Measurements from ENCODE around the gene JAKMIP2. TPM values are rescaled to one million over a fixed set of nuclear protein-coding genes. Genes with fewer than 3 reads are reported as not detected.
"Not testable (repeated sequence)": the region's sequence is repeated elsewhere in the genome, so short reads cannot be mapped to it uniquely, and the experiment has no call there.

The JAKMIP2 gene
- total RNA-seq, 1 donor: 1.1 TPM

DNA sequence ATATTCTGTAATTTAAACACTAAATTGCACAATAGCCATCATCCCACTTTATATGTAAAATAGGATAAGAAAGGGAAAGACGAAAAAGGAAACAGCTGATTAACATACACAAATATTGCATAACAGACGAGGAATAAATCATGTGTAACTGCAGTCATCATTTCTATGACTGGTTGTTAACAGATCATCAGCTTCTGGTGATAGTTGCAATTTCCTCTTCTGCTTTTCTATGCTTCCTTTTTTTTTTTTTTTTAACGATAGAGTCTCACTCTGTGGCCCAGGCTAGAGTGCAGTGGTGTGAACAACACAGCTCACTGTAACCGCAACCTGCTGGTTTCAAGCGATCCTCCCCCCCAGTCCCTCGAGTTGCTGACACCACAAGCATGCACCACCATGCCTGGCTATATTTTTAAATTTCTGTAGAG, 22.5 kb upstream of the JAKMIP2 start:
- H3K4me1 ChIP-seq (ENCODE audit: insufficient read depth, low read length): no peaks in the 10 kb centered on the region
- H3K27ac ChIP-seq (ENCODE audit: low read depth, low read length): no peak overlapping the region
- H2AFZ ChIP-seq (ENCODE audit: low read length): no peak overlapping the region
- no peaks in the 10 kb centered on the region for H3K36me3 ChIP-seq (ENCODE audit: insufficient read depth, low read length)
- no peak overlapping the region for H3K4me3 ChIP-seq (ENCODE audit: insufficient read depth, low read length)
- no peaks in the 10 kb centered on the region for H3K79me2 ChIP-seq (ENCODE audit: insufficient read depth, low read length)
- no peak overlapping the region for H3K4me2 ChIP-seq (ENCODE audit: insufficient read depth, low read length)
- TF ChIP-seq, protein P1, sequence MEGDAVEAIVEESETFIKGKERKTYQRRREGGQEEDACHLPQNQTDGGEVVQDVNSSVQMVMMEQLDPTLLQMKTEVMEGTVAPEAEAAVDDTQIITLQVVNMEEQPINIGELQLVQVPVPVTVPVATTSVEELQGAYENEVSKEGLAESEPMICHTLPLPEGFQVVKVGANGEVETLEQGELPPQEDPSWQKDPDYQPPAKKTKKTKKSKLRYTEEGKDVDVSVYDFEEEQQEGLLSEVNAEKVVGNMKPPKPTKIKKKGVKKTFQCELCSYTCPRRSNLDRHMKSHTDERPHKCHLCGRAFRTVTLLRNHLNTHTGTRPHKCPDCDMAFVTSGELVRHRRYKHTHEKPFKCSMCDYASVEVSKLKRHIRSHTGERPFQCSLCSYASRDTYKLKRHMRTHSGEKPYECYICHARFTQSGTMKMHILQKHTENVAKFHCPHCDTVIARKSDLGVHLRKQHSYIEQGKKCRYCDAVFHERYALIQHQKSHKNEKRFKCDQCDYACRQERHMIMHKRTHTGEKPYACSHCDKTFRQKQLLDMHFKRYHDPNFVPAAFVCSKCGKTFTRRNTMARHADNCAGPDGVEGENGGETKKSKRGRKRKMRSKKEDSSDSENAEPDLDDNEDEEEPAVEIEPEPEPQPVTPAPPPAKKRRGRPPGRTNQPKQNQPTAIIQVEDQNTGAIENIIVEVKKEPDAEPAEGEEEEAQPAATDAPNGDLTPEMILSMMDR (IDR thresholded peaks at IDR 0.05; ENCODE audit: extremely low read depth, low read depth, low read length): no peak
- no peaks in the 10 kb centered on the region for H3K9me3 ChIP-seq (ENCODE audit: low read depth, low read length)
- DNase-seq (ENCODE audit: insufficient read length, low spot score, missing footprints): no peak
- no peaks in the 10 kb centered on the region for H3K27me3 ChIP-seq (ENCODE audit: insufficient read depth, low read length)
- H4K20me1 ChIP-seq (ENCODE audit: insufficient read depth, low read length): no peaks in the 10 kb centered on the region

DNA sequence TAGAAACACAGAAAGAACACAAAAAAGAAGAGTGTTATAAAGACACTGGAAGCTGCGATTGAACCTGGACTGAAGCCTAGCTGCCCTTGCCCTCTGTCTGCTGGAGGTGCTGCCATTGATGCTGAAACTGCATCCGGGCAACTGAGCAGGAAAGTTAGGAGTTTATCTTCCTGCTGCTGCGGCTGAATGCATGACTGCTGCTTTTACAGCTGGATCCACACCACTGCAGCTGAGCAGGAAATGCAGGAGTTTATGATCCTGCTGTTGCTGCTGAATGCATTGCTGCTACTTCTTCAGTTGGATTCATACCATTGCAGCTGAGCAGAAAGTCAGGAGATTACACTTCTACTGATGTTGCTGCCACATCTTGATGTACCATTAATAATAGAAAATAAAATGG, 21.8 kb upstream of the JAKMIP2 start:
- Histone ChIP-seq H3K27me3 (ENCODE audit: insufficient read depth, low read length) (no peaks in the 10 kb centered on the region), H2AFZ (ENCODE audit: low read length) (peak overlapping the region; percentile 29), H3K9me3 (ENCODE audit: low read depth, low read length) (no peaks in the 10 kb centered on the region), H3K4me2 (ENCODE audit: insufficient read depth, low read length) (no peak overlapping the region), H4K20me1 (ENCODE audit: insufficient read depth, low read length) (no peaks in the 10 kb centered on the region), H3K4me3 (ENCODE audit: insufficient read depth, low read length) (no peak overlapping the region), H3K4me1 (ENCODE audit: insufficient read depth, low read length) (no peaks in the 10 kb centered on the region), H3K27ac (ENCODE audit: low read depth, low read length) (no peak overlapping the region), H3K79me2 (ENCODE audit: insufficient read depth, low read length) (no peaks in the 10 kb centered on the region), H3K36me3 (ENCODE audit: insufficient read depth, low read length) (no peaks in the 10 kb centered on the region)
- DNase-seq (ENCODE audit: insufficient read length, low spot score, missing footprints): no peak
- TF ChIP-seq, protein P1 (IDR thresholded peaks at IDR 0.05; ENCODE audit: extremely low read depth, low read depth, low read length): no peak

DNA sequence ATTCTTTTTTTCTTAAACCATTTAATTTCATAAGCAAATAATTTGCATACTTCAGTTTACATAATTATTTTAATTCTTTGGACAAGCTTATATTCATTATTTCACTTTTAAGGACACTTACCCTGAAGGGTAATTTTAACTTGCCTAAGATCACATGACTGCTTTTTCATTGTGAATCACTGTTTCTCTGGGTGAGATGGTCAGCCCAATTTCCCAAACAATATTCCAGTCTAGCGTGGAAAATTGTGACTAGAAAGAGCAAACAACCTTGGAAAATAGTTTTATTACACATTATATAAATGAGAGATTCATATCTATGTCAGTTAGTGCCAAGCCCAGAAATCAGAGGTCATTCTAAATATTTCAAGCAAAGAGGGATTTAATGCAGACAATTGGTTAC, 21.4 kb upstream of the JAKMIP2 start:
- no peaks in the 10 kb centered on the region for H3K9me3 ChIP-seq (ENCODE audit: low read depth, low read length)
- TF ChIP-seq, protein P1 (IDR thresholded peaks at IDR 0.05; ENCODE audit: extremely low read depth, low read depth, low read length): no peak
- H3K4me2 ChIP-seq (ENCODE audit: insufficient read depth, low read length): no peak overlapping the region
- H2AFZ ChIP-seq (ENCODE audit: low read length): no peak overlapping the region
- H3K27ac ChIP-seq (ENCODE audit: low read depth, low read length): no peak overlapping the region
- no peaks in the 10 kb centered on the region for H3K4me1 ChIP-seq (ENCODE audit: insufficient read depth, low read length)
- H3K36me3 ChIP-seq (ENCODE audit: insufficient read depth, low read length): no peaks in the 10 kb centered on the region
- DNase-seq (ENCODE audit: insufficient read length, low spot score, missing footprints): peak; percentile 59
- no peaks in the 10 kb centered on the region for H3K27me3 ChIP-seq (ENCODE audit: insufficient read depth, low read length)
- H4K20me1 ChIP-seq (ENCODE audit: insufficient read depth, low read length): no peaks in the 10 kb centered on the region
- H3K79me2 ChIP-seq (ENCODE audit: insufficient read depth, low read length): no peaks in the 10 kb centered on the region
- H3K4me3 ChIP-seq (ENCODE audit: insufficient read depth, low read length): no peak overlapping the region

DNA sequence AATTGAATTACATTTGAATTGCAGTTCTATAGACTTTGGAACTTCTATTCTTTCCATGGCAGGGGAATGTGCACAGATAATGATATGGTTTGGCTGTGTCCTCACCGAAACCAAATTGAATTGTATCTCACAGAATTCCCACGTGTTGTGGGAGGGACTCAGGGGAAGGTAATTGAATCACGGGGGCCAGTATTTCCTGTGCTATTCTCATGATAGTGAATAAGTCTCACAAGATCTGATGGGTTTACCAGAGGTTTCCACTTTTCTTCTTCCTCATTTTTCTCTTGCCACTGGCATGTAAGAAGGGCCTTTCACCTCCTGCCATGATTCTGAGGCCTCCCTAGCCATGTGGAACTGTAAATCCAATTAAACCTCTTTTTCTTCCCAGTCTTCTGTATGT, 20.6 kb upstream of the JAKMIP2 start:
- DNase-seq (ENCODE audit: insufficient read length, low spot score, missing footprints); H3K4me2 ChIP-seq (ENCODE audit: insufficient read depth, low read length); H2AFZ ChIP-seq (ENCODE audit: low read length); H3K4me1 ChIP-seq (ENCODE audit: insufficient read depth, low read length); H4K20me1 ChIP-seq (ENCODE audit: insufficient read depth, low read length); H3K9me3 ChIP-seq (ENCODE audit: low read depth, low read length); H3K36me3 ChIP-seq (ENCODE audit: insufficient read depth, low read length); H3K79me2 ChIP-seq (ENCODE audit: insufficient read depth, low read length); H3K27ac ChIP-seq (ENCODE audit: low read depth, low read length); H3K4me3 ChIP-seq (ENCODE audit: insufficient read depth, low read length); H3K27me3 ChIP-seq (ENCODE audit: insufficient read depth, low read length): not testable (repeated sequence)
